Natural killer cell (primary cell): ENCODE measurements around the gene CYREN. TPM values are rescaled to one million over a fixed set of nuclear protein-coding genes. Genes with fewer than 3 reads are reported as not detected.

Experiments used
- ATAC-seq, 3 donors: fragments of 150-1000 bp in 2 of 3; fragments of 200-7000 bp in 1 of 3; cut with Tn5 transposase; 1 replicate in 1 of 3; 2 replicates in 2 of 3; pipeline ENCODE4 v1.10.0; 2021; ENCODE audit warnings: mild to moderate bottlenecking in 2 of 3, moderate library complexity in 2 of 3
- DNase-seq, 2 donors: peaks; one replicate each; pipeline versions ENCODE4 v3.0.0 to v3.0.0-alpha.2; 2013 to 2021; ENCODE audit warnings: mixed read lengths in 1 of 2
- H3K27ac ChIP-seq: one replicate; pipeline ENCODE4 v1.5.1; 2013; ENCODE audit warnings: mild to moderate bottlenecking, low read length
- H3K27me3 ChIP-seq: one replicate; pipeline ENCODE4 v1.6.1; 2013; ENCODE audit warnings: low read length; ENCODE audit not compliant: control insufficient read depth, insufficient read depth
- H3K36me3 ChIP-seq: one replicate; pipeline ENCODE4 v1.6.1; 2013; ENCODE audit warnings: low read length; ENCODE audit not compliant: control insufficient read depth, insufficient read depth
- H3K4me1 ChIP-seq: one replicate; pipeline ENCODE4 v1.6.1; 2013; ENCODE audit warnings: low read length; ENCODE audit not compliant: control insufficient read depth, insufficient read depth
- H3K4me3 ChIP-seq: one replicate; pipeline ENCODE4 v1.5.1; 2013; ENCODE audit warnings: low read length
- H3K9me3 ChIP-seq: one replicate; pipeline ENCODE4 v1.6.1; 2013; ENCODE audit warnings: low read length; ENCODE audit not compliant: control insufficient read depth, insufficient read depth
- H3K27ac Mint-ChIP-seq, 2 donors: one replicate each; pipeline ENCODE4 v1.8.0; 2022; ENCODE audit warnings: mild to moderate bottlenecking in 2 of 2, mixed read lengths in 2 of 2, moderate library complexity in 1 of 2
- H3K27me3 Mint-ChIP-seq, 2 donors: one replicate each; pipeline ENCODE4 v1.8.0; 2022; ENCODE audit warnings: low read depth in 2 of 2, mixed read lengths in 2 of 2
- H3K36me3 Mint-ChIP-seq: one replicate; pipeline ENCODE4 v1.8.0; 2022; ENCODE audit warnings: mixed read lengths
- H3K4me1 Mint-ChIP-seq, 2 donors: one replicate each; pipeline ENCODE4 v1.8.0; 2022; ENCODE audit warnings: mixed read lengths in 2 of 2
- H3K4me3 Mint-ChIP-seq: one replicate; pipeline ENCODE4 v1.8.0; 2022; ENCODE audit warnings: mild to moderate bottlenecking, moderate library complexity, mixed read lengths
- H3K9me3 Mint-ChIP-seq, 2 donors: one replicate each; pipeline ENCODE4 v1.8.0; 2022; ENCODE audit warnings: mixed read lengths in 2 of 2
- CTCF ChIP-seq: fragments of 200-600 bp; IDR thresholded peaks from one replicate; pipeline ENCODE4 v1.8.0; 2022; ENCODE audit warnings: antibody characterized with exemption
- WGBS: methylation state at CpG from one replicate; pipeline ENCODE4 v1.1.7; 2013; ENCODE audit warnings: missing lambda C conversion rate; ENCODE audit not compliant: insufficient coverage; 5-methylcytosine and 5-hydroxymethylcytosine counted together
- intact Hi-C: fragments of 100-400 bp; cut with micrococcal nuclease; formaldehyde crosslinking; loops from one replicate; pipeline ENCODE4 v1.14.2; 2022
- total RNA-seq, 4 donors: library from RNA; stranded (reverse); fragments of 120-200 nt in 1 of 4; gene quantifications; one replicate each; pipeline versions ENCODE4 v1.2.3 to v1.2.4, GENCODE V29; 2013 to 2022

CYREN gene
- total RNA-seq, 3 donors from 2014 or later (not counting 1 experiment from before 2014, with no cell fraction given), result 26.1 to 33.9 (median 33.8) TPM

DNA sequence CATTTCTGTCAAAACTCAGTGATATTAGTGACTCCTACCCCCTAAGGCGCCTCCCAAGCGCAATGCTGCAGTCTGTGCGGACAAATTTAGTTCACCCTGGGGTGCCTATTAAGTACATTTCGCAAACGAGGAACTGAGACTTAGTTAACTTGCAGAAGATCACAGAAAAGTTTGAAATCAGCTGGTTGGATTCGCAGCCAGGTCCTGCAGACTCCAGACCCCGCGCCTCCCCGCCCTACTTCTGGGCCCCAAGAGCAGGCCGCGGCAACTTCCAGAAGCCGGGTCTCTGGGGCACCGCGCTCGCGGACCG lies 588 bp downstream of the CYREN start:
- TF ChIP-seq CTCF, result no peak
- Histone ChIP-seq H3K27ac (peak overlapping the region; percentile 91), H3K27me3 (no peaks in the 10 kb centered on the region), H3K4me1 (peaks cover 49% of the 10 kb centered on the region), H3K4me3 (peak overlapping the region; percentile 70), H3K9me3 (no peaks in the 10 kb centered on the region), H3K36me3 (peaks cover 29% of the 10 kb centered on the region)
- H3K9me3 Mint-ChIP-seq, result no peaks in the 10 kb centered on the region
- peak overlapping the region; percentile 96 for H3K27ac Mint-ChIP-seq
- no peaks in the 10 kb centered on the region for H3K36me3 Mint-ChIP-seq
- intact Hi-C loops, result loop anchor here (1.0 to 10.0 kb wide), 6 partner anchors 22 to 538 kb away; partner anchors contain the start of genes AGBL3, BPGM, TMEM140 and WDR91
- H3K4me1 Mint-ChIP-seq, result peaks cover 34 to 42% of the 10 kb centered on the region in 2 donors
- no peaks in the 10 kb centered on the region for H3K27me3 Mint-ChIP-seq
- ATAC-seq, result no peak
- H3K4me3 Mint-ChIP-seq, result peak overlapping the region; percentile 94
- WGBS, result 1% methylated on average over 17 of the region's 17 CpGs
- DNase-seq, result no peak

GRCh38 chr7:135169141-135169963 lies 1.2 kb downstream of the CYREN start:
- Mint-ChIP-seq H3K27me3 (no peaks in the 10 kb centered on the region), H3K9me3 (no peaks in the 10 kb centered on the region), H3K4me1 (peaks cover 35 to 42% of the 10 kb centered on the region in 2 donors), H3K36me3 (no peaks in the 10 kb centered on the region), H3K4me3 (peak overlapping the region; percentile 94), H3K27ac (peak overlapping the region; percentile 96)
- Histone ChIP-seq H3K27ac (peak overlapping the region; percentile 91), H3K27me3 (no peaks in the 10 kb centered on the region), H3K4me1 (peaks cover 49% of the 10 kb centered on the region), H3K36me3 (peaks cover 33% of the 10 kb centered on the region), H3K9me3 (no peaks in the 10 kb centered on the region), H3K4me3 (peak overlapping the region; percentile 70)
- peak; percentile 45 for TF ChIP-seq CTCF
- WGBS, result 50% methylated on average over 10 of the region's 11 CpGs
- intact Hi-C loops, result no loop called here
- ATAC-seq (peak in 2 of 3 donors; percentile 22 to 47), DNase-seq (peak in 1 of 2 donors; percentile 76)

- no peak for ATAC-seq
Measured at GRCh38 chr7:135168489-135169140, 1.9 kb downstream of the CYREN start.

More at GRCh38 chr7:135168489-135169140, 1.9 kb downstream of the CYREN start:
- no peak for DNase-seq
- intact Hi-C loops, result no loop called here
- TF ChIP-seq CTCF, result no peak
- WGBS, result 91% methylated on average over 13 of the region's 13 CpGs
- Histone ChIP-seq H3K27ac (peak overlapping the region; percentile 91), H3K9me3 (no peaks in the 10 kb centered on the region), H3K4me1 (peaks cover 49% of the 10 kb centered on the region), H3K27me3 (no peaks in the 10 kb centered on the region), H3K36me3 (peaks cover 37% of the 10 kb centered on the region), H3K4me3 (no peak overlapping the region)
- H3K4me1 Mint-ChIP-seq, result peaks cover 41 to 46% of the 10 kb centered on the region in 2 donors
- no peaks in the 10 kb centered on the region for H3K9me3 Mint-ChIP-seq
- H3K4me3 Mint-ChIP-seq, result peak overlapping the region; percentile 94
- H3K27me3 Mint-ChIP-seq, result no peaks in the 10 kb centered on the region
- H3K27ac Mint-ChIP-seq, result peak overlapping the region; percentile 96
- H3K36me3 Mint-ChIP-seq, result no peaks in the 10 kb centered on the region
